Omental fat pad (tissue), 4 donors: Measurements from ENCODE around the gene PEX26. TPM values are rescaled to one million over a fixed set of nuclear protein-coding genes. Genes with fewer than 3 reads are reported as not detected.
"Not testable (repeated sequence)": the region's sequence is repeated elsewhere in the genome, so short reads cannot be mapped to it uniquely, and the experiment has no call there.

Experiments used
- ATAC-seq: fragments of 150-250 bp; one replicate; pipeline ENCODE4 v1.9.1; 2016; ENCODE audit warnings: mild to moderate bottlenecking, moderate library complexity; ENCODE audit not compliant: low FRiP score
- DNase-seq: peaks from one replicate; pipeline ENCODE4 v3.0.0-alpha.2; 2019; ENCODE audit warnings: low spot score
- total RNA-seq, 4 donors: library from RNA; depleted of rRNA; stranded (reverse); fragments of >200 nt; gene quantifications; one replicate each; pipeline ENCODE4 v1.1.0, GENCODE V29; 2016
- TF ChIP-seq, protein P1 (sequence below), 3 donors: fragments of 450-650 bp; IDR thresholded peaks; one replicate each; pipeline ENCODE4 v1.5.1; 2016 to 2017; ENCODE audit warnings: antibody characterized with exemption in 3 of 3, mild to moderate bottlenecking in 3 of 3, moderate library complexity in 2 of 3

The PEX26 gene
- total RNA-seq, 4 donors from 2014 or later: 19.5 to 32.0 (median 24.1) TPM

GRCh38 chr22:18067548-18068341, 10.0 kb upstream of the PEX26 start:
- TF ChIP-seq, protein P1, sequence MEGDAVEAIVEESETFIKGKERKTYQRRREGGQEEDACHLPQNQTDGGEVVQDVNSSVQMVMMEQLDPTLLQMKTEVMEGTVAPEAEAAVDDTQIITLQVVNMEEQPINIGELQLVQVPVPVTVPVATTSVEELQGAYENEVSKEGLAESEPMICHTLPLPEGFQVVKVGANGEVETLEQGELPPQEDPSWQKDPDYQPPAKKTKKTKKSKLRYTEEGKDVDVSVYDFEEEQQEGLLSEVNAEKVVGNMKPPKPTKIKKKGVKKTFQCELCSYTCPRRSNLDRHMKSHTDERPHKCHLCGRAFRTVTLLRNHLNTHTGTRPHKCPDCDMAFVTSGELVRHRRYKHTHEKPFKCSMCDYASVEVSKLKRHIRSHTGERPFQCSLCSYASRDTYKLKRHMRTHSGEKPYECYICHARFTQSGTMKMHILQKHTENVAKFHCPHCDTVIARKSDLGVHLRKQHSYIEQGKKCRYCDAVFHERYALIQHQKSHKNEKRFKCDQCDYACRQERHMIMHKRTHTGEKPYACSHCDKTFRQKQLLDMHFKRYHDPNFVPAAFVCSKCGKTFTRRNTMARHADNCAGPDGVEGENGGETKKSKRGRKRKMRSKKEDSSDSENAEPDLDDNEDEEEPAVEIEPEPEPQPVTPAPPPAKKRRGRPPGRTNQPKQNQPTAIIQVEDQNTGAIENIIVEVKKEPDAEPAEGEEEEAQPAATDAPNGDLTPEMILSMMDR (IDR thresholded peaks at IDR 0.05): no peak
- ATAC-seq: no peak

GRCh38 chr22:18068381-18068988, 9.3 kb upstream of the PEX26 start:
- TF ChIP-seq, protein P1 (IDR thresholded peaks at IDR 0.05): no peak
- ATAC-seq (no peak), DNase-seq (no peak)

More at GRCh38 chr22:18067548-18068341, 10.0 kb upstream of the PEX26 start:
- no peak for DNase-seq

GRCh38 chr22:18069041-18069440, 8.7 kb upstream of the PEX26 start:
- ATAC-seq: no peak
- TF ChIP-seq, protein P1 (IDR thresholded peaks at IDR 0.05): no peak
- DNase-seq: no peak

GRCh38 chr22:18070041-18070440, 7.7 kb upstream of the PEX26 start:
- DNase-seq (no peak), ATAC-seq (no peak)
- TF ChIP-seq, protein P1 (IDR thresholded peaks at IDR 0.05): no peak

GRCh38 chr22:18070556-18071306, 7.1 kb upstream of the PEX26 start:
- DNase-seq (no peak), ATAC-seq (no peak)
- TF ChIP-seq, protein P1 (IDR thresholded peaks at IDR 0.05): no peak

GRCh38 chr22:18071307-18071967, 6.4 kb upstream of the PEX26 start:
- not testable (repeated sequence) for DNase-seq, ATAC-seq

DNA sequence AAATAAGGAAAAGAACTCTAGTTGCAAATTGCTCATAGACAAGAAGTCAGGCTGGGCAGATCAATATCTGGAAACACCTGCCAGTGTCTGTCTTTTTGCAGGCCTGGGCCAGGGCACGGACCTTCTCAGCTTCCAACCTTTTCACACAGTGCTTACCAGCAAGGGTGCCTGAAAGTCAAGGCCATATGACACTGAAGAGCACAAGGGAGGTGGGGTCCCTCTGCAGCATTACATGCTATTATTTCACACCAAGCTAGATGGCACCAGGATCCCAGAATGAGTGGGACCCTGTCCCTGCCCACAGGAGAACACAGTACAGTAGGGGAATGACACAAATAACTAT, 5.9 kb upstream of the PEX26 start:
- DNase-seq (no peak), ATAC-seq (no peak)
- TF ChIP-seq, protein P1 (IDR thresholded peaks at IDR 0.05): no peak
